Bronchial epithelial cell (primary cell): ENCODE results near the gene OR2V2. TPM values are rescaled to one million over a fixed set of nuclear protein-coding genes. Genes with fewer than 3 reads are reported as not detected.
A peak's percentile ranks its signal among the peaks of the same experiment; 100 is the strongest.
"Not testable (repeated sequence)": the region's sequence is repeated elsewhere in the genome, so short reads cannot be mapped to it uniquely, and the experiment has no call there.

Experiments
- DNase-seq: peaks from one replicate; pipeline ENCODE4 v3.0.0-alpha.2; 2010; ENCODE audit warnings: low read depth
- FAIRE-seq: peaks from 2 replicates; lab custom pipeline; 2011; peaks lifted over from hg19 to GRCh38; lab: Jason Lieb, UNC
- H3K27me3 ChIP-seq: 2 replicates; pipeline ENCODE4 v1.5.1; 2011; ENCODE audit warnings: low read length; ENCODE audit not compliant: control insufficient read depth, insufficient read depth
- H3K36me3 ChIP-seq: 2 replicates; pipeline ENCODE4 v1.5.1; 2011; ENCODE audit warnings: low read length; ENCODE audit not compliant: control insufficient read depth, insufficient read depth
- H3K4me3 ChIP-seq: 2 replicates; pipeline ENCODE4 v1.5.1; 2011; ENCODE audit warnings: mild to moderate bottlenecking, low read depth, low read length, control low read depth
- total RNA-seq: library from RNA; depleted of rRNA; stranded (reverse); fragments of >200 nt; gene quantifications from 2 replicates; pipeline ENCODE4 v1.2.1, GENCODE V29; 2014
- TF ChIP-seq, protein P1 (sequence below): IDR thresholded peaks from 2 replicates; pipeline ENCODE4 v1.5.1; 2011; ENCODE audit warnings: mild to moderate bottlenecking, moderate library complexity, low read length, control low read depth, inconsistent platforms; ENCODE audit not compliant: insufficient read depth, severe bottlenecking

The OR2V2 gene
- total RNA-seq, 1 donor from 2014 or later, result not detected

DNA sequence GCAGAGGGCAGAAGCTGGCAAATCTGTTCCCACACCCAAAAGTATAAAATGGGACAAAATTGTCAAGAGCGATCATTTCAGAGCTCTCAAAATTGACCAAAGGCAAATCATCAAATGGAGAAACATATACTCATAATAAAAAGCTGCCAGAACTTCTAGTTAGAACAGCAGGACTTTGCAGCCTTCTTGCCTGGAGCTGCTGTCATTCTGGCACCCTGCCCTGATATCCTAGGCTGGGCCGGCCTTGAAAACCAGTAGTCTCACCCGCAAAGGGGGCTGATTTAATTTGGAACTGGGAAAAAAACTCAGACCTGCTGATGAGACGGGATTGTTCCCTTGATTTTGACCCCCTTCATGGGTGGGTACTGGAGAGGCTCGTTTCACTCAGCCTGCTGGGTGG, 34.9 kb upstream of the OR2V2 start:
- TF ChIP-seq, protein P1, sequence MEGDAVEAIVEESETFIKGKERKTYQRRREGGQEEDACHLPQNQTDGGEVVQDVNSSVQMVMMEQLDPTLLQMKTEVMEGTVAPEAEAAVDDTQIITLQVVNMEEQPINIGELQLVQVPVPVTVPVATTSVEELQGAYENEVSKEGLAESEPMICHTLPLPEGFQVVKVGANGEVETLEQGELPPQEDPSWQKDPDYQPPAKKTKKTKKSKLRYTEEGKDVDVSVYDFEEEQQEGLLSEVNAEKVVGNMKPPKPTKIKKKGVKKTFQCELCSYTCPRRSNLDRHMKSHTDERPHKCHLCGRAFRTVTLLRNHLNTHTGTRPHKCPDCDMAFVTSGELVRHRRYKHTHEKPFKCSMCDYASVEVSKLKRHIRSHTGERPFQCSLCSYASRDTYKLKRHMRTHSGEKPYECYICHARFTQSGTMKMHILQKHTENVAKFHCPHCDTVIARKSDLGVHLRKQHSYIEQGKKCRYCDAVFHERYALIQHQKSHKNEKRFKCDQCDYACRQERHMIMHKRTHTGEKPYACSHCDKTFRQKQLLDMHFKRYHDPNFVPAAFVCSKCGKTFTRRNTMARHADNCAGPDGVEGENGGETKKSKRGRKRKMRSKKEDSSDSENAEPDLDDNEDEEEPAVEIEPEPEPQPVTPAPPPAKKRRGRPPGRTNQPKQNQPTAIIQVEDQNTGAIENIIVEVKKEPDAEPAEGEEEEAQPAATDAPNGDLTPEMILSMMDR, result no peak
- Histone ChIP-seq H3K27me3 (peaks cover 3% of the 10 kb centered on the region), H3K36me3 (no peaks in the 10 kb centered on the region), H3K4me3 (no peak overlapping the region)
- FAIRE-seq (no peak), DNase-seq (no peak)

DNA sequence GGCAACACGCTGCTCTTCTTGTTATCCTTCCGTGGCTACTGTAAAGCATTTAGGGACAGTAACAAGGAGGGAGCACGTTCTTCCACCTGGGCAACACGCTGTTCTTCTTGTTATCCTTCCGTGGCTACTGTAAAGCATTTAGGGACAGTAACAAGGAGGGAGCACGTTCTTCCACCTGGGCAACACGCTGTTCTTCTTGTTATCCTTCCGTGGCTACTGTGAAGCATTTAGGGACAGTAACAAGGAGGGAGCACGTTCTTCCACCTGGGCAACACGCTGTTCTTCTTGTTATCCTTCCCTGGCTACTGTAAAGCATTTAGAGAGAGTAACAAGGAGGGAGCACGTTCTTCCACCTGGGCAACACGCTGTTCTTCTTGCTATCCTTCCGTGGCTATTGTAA, 33.8 kb upstream of the OR2V2 start:
- not testable (repeated sequence) for FAIRE-seq, DNase-seq, H3K4me3 ChIP-seq, H3K36me3 ChIP-seq, H3K27me3 ChIP-seq

DNA sequence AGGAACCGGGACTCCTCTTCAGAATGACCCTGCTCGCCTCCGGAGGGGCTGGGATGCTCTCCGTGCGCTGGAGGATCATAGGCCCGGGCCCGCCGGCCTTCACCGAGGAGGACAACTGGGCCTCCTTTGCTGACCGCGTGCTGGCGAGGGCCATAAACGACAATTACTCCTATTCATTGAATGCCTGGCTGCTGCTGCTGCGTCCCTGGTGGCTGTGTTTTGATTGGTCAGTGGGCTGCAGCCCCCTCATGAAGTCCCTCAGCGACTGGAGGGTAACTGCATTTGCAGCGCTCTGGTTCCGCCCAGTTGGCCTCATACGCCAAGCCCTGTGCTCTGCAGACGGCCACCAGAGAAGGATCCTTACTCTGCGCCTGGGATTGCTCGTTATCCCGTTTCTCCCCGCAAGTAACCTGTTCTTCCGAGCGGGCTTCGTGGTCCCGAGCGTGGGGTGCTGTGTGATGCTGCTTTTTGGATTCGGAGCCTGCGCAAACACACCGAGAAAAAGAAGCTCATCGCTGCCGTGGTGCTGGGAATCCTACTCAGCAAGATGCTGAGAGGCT, 33.0 kb upstream of the OR2V2 start:
- no peak for DNase-seq
- H3K36me3 ChIP-seq, result no peaks in the 10 kb centered on the region
- peaks cover 3% of the 10 kb centered on the region for H3K27me3 ChIP-seq
- no peak overlapping the region for H3K4me3 ChIP-seq
- TF ChIP-seq, protein P1, result no peak
- no peak for FAIRE-seq

DNA sequence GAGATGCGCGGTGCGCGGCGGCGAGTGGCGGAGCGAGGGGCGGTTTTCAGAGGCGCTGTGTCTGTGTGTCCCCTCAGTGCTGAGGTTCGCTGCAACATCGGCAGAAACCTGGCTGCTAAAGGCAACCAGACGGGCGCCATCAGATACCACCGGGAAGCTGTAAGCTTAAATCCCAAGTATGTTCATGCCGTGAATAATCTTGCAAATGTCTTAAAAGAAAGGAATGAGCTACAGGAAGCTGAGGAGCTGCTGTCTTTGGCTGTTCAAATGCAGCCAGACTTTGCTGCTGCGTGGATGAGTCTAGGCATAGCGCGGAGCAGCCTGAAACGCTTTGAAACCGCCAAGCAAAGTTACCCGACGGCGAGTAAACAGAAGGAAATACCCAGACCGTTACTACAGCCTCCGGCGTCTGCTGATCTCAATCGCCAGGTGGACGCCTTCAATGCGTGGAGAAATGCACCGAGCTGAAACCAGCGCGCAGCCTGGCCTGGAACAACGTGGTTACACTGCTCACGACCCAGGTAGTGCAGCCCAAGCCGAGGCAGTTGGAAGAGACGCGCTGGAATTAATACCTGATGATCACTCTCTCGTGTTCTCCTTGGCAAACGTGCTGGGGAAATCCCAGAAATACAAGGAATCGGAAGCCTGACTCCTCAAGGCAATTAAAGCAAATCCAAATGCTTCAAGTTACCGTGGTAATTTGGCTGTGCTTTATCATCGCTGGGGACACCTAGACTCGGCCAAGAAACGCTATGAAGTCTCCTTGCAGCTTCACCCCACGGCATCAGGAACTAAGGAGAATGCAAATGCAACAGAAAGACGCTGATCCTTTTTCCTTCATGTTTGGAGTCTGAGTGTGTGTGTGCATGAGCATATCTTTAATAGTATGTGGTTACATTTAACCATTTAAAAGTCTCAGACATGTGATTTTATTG, 32.3 kb upstream of the OR2V2 start:
- Histone ChIP-seq H3K36me3 (no peaks in the 10 kb centered on the region), H3K4me3 (peak overlapping the region; percentile 5), H3K27me3 (peaks cover 3% of the 10 kb centered on the region)
- TF ChIP-seq, protein P1, result no peak
- FAIRE-seq (no peak), DNase-seq (peak; percentile 65)

DNA sequence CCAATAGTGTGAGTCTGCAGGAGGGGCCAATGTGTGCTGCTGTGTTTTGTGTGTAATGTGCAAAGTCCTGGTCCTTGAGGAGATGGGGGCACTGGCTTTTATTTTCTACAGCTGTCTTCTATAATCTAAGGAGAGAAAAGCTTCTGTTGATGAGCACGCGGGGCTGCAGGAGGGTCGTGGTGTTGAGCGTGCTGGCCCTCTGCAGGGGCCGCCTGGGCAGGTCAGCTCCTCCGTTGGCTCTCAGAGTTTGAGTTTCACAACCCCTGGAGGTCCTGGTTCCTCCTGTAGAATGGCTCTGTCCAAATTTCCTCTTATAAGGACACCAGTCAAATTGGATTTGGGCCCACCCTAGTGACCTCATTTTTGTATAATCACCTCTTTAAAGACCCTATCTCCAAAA, 29.0 kb upstream of the OR2V2 start:
- TF ChIP-seq, protein P1, result no peak
- DNase-seq (no peak), FAIRE-seq (no peak)
- Histone ChIP-seq H3K27me3 (peaks cover 3% of the 10 kb centered on the region), H3K4me3 (no peak overlapping the region), H3K36me3 (no peaks in the 10 kb centered on the region)

DNA sequence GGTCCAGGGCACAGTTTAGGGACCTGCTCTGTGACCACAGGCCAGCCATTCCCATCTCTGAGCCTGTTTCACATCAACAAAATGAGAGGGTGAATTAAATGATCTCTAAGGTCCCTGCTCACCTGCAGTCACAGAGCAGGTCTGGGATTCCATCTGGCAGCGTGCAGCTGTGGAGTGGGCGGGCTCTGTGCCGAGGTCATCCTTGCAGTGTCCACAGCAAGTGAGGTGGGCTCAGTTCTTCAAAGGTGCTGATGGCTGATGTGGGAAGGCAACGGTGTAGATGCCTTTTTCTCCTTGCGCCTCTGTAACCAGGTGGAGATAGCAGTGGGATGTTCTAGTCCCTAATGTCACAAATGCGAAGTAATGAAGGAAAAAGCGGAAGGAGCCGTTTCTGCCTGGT, 28.3 kb upstream of the OR2V2 start:
- H3K27me3 ChIP-seq, result peaks cover 2% of the 10 kb centered on the region
- DNase-seq, result no peak
- TF ChIP-seq, protein P1, result no peak
- no peak for FAIRE-seq
- H3K4me3 ChIP-seq, result no peak overlapping the region
- no peaks in the 10 kb centered on the region for H3K36me3 ChIP-seq
